SKM-1 (cell line): ENCODE measurements around the gene SCARF2.
"Not testable (repeated sequence)": the region's sequence is repeated elsewhere in the genome, so short reads cannot be mapped to it uniquely, and the experiment has no call there.

ENCODE experiments used
- DNase-seq: peaks from one replicate; lab custom pipeline; 2025; ENCODE audit not compliant: unreplicated experiment; lab: John Stamatoyannopoulos, UW

Gene SCARF2

DNA sequence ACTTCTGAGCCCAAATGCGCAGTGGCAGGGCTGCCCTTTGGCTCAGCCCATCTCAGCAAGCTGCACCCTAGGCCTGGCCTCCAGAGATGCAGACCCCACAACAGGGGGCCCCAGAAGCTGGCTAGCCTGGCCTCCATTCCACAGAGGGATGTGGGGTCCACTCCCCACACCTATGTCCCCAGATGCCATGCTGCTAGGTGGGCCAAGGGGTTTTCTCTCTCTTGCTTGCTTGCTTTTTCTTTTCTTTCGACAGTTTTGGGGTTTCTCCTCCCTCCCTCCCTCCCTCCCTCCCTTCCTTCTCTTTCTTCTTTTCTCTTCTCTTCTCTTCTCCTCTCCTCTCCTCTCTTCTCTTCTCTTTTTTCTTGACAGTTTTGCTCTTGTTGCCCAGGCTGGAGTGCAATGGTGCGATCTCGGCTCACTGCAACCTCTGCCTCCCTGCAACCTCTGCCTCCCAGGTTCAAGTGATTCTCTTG is 9.6 kb downstream of the SCARF2 start:
- no peak for DNase-seq

DNA sequence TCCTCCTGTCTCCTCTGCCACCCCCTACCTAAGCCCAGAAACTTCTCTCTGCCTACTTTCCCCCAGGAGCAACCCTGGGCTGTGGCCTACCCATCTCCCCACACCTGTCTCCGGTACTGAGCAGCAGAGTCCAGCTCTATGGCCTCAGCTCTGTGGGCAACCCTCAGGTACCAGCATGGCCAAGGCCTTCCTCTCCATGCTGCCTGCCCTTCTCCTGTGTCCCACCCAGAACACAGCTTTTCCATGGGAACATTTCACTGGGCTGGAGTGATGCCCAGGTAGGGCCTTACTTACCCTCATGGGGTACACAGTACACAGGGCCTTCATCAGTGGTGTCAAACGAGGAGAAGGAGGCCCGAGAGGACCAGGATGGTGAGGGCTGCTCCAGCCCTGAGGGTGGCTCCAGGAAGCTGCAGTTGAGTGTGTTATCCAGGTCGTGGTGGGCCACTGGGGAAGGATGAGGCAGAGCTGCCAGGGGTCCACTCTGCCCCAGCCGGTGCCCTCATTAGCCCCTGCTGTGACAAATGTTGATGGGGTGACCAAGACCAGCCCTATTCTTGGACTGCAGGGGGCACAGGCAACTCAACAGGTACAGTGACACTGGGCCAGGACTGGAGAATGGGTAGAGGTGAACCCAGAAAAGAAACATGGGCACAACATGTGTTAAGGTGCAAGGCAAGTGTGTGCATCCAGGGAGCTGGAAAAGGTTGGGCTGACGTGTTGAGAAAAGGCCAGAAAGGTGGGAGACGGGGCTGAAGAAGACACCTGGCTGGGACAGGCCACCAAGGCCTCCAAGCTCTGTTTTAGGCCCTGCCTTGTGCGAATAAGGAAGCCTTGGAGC is 10.3 kb downstream of the SCARF2 start:
- no peak for DNase-seq

DNA sequence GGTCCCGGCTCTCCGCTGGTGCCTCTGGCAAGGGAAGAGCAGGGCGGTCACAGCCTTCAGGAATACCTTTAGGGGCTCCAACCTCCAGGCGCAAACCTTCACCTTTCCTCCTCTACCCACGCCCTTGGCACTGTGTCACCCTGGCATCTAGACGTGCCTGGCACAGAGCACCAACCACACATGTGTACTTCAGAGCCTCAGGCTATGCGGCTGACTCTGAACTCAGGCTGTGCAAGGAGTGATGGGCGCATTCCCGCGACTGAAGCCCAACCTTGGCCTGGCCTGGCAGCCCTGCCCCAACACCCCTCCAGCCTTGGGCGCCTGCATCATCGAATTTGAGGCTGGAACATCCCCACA is 11.4 kb downstream of the SCARF2 start:
- no peak for DNase-seq

DNA sequence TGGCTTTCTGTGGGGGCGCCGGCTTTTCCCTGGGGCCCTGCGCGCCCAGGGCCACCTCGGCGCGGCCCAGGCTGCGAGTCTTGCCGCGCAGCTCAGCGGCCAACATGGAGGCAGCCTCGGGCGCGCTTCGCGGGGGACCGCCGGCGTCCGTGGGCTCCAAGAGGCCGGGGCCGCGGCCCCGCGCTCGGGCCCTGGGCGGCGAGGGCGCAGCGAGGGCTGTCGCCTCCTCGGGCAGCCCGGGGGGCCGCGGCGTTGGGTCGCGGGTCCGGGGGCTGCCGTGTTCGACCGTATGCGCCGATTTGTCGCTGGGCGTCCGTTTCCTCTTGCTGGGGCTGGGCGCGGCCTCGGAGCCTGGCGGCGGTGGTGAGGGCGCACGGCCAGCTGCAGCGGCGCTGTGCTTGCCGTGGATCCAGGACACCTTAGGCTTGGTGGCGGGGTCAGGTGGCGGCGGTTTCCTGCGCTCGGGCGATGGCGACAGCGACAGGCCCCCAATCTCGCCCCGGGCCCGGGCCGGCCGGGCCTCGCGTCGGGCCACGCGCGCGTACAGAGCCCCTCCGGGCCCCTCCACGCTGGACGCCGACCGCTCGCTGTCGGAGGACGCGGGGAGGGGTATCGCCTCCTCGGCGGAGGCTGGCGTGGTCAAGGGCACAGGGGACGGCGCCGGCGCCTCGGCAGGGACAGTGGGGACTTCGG is 11.9 kb downstream of the SCARF2 start:
- no peak for DNase-seq

GRCh38 chr22:20424932-20425565 is 12.6 kb downstream of the SCARF2 start:
- no peak for DNase-seq

- no peak for DNase-seq
Observed at GRCh38 chr22:20424568-20424931, 13.1 kb downstream of the SCARF2 start.

DNA sequence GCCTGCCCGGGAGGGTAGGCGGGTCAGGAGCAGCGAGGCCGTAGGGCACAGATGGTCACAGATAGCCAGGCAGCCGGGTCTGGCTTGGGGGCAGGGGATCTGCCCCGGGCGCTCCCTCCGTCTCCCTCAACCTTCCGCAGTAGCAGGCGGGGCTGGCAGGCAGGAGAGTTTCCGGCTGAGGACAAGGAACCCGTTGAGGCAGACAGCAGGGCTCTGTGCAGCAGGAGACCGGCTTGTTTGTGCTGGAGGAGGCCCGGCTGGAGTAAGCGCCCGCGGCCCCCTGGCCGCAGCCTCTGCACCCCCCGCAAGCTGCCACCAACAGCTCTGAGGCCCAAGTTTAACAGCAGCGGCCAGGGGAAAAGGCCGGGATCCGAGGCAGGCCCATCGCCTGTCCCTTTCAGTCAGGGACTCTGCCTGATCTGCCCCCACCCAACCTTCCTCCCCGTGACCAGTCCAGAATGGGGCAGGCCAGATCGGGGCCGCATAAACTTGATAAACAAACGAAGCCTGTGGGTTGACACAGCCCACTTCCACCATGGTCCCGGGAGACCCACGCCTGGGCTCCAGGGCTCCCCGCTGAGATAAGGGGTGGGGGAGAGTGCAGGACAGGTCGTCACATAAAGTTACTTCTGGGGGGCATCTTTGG is 13.6 kb downstream of the SCARF2 start:
- DNase-seq, result no peak

DNA sequence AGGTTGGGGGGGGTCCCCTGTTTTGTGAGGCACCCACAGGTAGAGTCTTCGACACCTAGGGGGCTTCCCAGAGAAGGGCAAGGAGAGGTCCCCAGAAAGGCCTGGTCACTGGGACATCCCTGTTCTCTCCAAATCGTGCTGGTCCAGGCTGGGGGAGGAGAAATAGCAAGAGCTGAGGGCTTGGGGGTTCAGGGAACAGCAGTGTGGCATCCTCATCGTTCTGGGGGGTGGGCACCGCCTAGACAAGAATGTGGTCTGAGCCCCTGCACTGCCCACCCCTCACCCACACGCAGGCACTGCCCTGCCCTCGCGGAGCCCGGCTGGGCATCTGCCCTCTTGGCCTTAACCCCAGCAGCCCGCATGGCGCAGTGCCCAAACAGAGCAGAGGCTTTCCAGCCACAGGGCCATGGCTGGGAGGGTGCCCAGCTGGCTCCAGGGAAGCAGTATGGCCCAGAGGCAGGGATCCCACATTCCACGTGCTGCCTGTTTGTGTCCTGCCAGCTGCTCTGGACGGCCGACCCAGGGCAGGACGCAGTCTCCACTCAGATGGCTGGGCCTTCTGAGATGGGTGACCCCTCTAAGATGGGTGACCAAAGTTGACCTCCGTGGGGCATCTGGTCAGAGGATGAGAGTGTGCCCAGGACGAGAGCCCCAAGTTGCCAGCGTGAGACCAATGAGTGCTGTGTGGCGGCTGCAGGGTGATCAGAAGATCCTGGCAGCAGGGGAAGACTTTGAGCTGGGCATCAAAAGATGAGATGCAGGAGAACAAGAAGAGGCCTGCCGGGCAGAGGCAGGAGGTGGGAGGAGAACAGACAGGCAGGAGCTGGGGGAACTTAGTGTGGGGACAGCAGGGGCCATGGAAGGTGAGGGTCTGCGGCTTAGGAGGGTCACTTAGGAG is 14.4 kb downstream of the SCARF2 start:
- no peak for DNase-seq

- no peak for DNase-seq
Observed at GRCh38 chr22:20422271-20423007, 15.2 kb downstream of the SCARF2 start.

DNA sequence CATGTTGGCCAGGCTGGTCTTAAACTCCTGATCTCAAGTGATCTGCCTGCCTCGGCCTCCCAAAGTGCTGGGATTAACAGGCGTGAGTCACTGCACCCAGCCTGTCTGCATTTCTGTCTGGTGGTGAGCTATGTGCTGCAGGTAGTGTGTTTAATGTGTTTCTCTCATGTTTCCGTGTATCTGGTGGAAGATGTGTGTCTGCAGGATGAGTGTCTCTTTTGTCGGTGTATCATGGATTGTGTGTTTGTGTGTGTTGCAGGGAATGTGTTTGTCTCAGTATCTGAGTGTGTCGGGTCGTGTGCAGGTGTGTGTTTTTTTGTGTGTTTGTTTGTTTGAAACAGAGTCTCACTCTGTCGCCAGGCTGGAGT is 16.1 kb downstream of the SCARF2 start:
- DNase-seq, result no peak

DNA sequence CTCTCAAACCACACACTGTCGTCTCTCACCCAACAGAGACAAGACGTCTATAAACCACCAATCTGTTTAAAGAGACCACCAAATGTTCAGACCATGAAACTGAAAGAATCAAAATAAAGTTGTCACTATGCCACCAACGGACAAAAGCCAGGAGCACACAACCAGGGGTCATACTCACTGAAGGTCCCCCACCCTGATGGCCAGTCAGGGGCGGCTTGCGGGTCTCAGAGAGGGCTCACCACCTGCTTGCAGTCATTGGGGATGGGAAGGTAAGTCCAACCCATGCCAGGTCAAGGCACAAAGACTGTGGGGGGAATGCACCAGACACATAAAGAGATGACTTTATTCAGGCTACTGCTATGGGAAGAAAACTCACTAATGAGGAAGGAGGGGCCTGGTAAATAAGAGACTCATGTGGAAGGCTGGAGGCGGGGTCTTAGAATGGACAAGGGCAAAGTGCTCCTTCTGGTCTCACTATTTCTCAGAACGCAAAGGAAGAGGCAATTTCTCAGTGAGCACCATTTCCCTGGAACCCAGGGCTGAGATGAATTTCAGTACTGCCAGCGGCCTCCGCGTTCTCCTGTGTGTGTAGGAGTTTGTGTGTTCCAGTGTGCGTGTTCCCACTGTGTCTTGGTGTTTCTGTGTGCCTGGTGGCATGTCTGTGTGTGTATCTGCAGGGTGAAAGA is 17.3 kb downstream of the SCARF2 start:
- DNase-seq, result no peak

- no peak for DNase-seq
Observed at GRCh38 chr22:20419664-20419951, 18.0 kb downstream of the SCARF2 start.

DNA sequence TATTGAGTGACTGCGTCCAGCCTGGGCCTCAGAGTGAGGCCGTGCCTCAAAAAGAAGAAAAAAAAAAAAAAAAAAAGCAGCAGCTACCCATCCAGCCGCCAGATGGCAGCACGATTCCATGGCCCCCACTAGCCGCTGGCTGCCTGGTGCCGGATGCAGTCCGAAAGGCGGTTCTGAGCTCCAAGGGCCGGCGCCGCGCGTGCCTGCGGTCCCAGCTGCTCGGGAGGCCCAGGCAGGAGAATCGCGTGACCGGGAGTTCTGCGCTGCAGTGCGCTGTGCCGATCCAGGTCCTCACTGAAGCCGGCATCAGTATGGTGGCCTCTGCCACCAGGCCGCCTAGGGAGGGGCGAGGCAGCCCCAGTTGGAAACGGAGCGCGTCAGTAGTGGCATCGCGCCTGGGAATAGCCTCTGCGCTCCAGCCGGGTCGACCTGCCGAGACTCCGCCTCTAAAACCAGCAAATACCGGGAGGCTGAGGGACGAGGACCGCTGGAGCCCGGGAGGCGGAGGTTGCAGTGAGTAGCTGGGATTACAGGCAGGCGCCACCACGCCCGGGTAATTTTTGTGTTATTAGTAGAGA is 19.3 kb downstream of the SCARF2 start:
- peak; percentile 43 for DNase-seq

DNA sequence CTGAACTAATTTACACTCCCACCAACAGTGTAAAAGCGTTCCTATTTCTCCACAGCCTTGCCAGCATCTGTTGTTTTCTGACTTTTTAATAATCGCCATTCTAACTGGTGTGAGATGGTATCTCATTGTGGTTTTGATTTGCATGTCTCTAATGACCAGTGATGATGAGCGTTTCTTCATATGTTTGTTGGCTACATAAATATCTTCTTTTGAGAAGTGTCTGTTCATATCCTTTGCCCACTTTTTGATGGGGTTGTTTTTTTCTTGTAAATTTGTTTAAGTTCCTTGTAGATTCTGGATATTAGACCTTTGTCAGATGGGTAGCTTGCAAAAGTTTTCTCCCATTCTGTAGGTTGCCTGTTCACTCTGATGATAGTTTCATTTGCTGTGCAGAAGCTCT is 21.9 kb downstream of the SCARF2 start:
- DNase-seq, result not testable (repeated sequence)

- DNase-seq, result not testable (repeated sequence)
Observed at GRCh38 chr22:20415241-20415640, 22.4 kb downstream of the SCARF2 start.

- DNase-seq, result no peak
Observed at GRCh38 chr22:20414450-20414849, 23.2 kb downstream of the SCARF2 start.

DNA sequence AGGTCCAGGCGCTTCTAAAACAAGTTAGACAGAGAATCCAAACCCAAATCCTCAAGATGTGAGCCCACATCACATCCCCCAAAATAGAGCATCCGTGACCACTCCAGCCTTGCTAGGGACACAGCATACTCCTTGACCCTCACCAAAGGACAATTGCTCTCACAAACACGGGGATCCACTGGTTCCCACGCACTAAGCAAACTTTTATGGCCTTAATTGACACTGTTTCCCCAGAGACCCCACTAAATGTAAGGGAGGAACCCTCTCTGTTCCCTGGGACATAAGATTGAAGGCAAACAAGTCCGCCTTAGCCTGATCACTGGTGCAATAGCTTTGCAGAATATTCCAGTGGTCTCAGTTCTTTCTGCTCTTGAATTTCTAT is 23.6 kb downstream of the SCARF2 start:
- DNase-seq, result no peak

- no peak for DNase-seq
Observed at GRCh38 chr22:20413217-20414058, 24.2 kb downstream of the SCARF2 start.
